ENCODE data around the gene HCRTR2.

The HCRTR2 gene

GRCh38 chr6:55327169-55327568, 152.9 kb downstream of the HCRTR2 start, which contains the start of gene GFRAL:
Gene GFRAL, plus strand, starts transcription at chr6:55327469. Its CDS starts 86 bp downstream, at chr6:55327555.
- H3K4me3 ChIP-seq (ENCODE audit: extremely low read depth, insufficient read depth, low read length, poor library complexity, severe bottlenecking) = no peak within 1 kb of the TSS
- H3K27ac ChIP-seq (ENCODE audit: low read depth, low read length, severe bottlenecking) = no peak within 1 kb of the TSS
- H3K36me3 ChIP-seq (ENCODE audit: control insufficient read depth, insufficient read depth, low read length) = no peaks in the 10 kb centered on the region
- H3K9me3 ChIP-seq (ENCODE audit: control insufficient read depth, low read length) = no peaks in the 10 kb centered on the region
- no peaks in the 10 kb centered on the region for H3K4me1 ChIP-seq (ENCODE audit: control insufficient read depth, insufficient read depth, low read length, poor library complexity, severe bottlenecking)
- WGBS, 2 experiments (ENCODE audit: insufficient coverage in 2 of 2) = 100% methylated on average over 2 of the region's 5 CpGs; no CpG with 5 or more reads in 1 of the 2 experiments

Measured in mesodermal cell (in vitro differentiated cells).